Activated CD4-positive, alpha-beta T cell treated with anti-CD3 and anti-CD28 coated beads, Interleukin-10, Interleukin-2, amounts not matched to agents 100 ng/mL and 50 ng/mL, durations not matched to agents 16 hours and 8 hours (primary cell): ENCODE data around the gene AKT2.

Experiments
- DNase-seq: peaks from one replicate; pipeline ENCODE4 v3.0.0-alpha.2; 2020

The AKT2 gene

GRCh38 chr19:40298026-40298425 lies 12.9 kb upstream of the AKT2 start:
- DNase-seq: no peak

GRCh38 chr19:40294560-40294959 lies 9.4 kb upstream of the AKT2 start:
- no peak for DNase-seq

- no peak for DNase-seq
These were observed 1.9 kb upstream of the AKT2 start for GRCh38 chr19:40286971-40287421.

GRCh38 chr19:40286235-40286970 lies 1.3 kb upstream of the AKT2 start:
- DNase-seq: no peak

- peak; percentile 100 for DNase-seq
These were observed 449 bp upstream of the AKT2 start for GRCh38 chr19:40285353-40286234.

- DNase-seq: no peak
These were observed 969 bp downstream of the AKT2 start for GRCh38 chr19:40284251-40284500.

- no peak for DNase-seq
These were observed 1.5 kb downstream of the AKT2 start for GRCh38 chr19:40283414-40284250.

GRCh38 chr19:40282920-40283319 lies 2.2 kb downstream of the AKT2 start:
- no peak for DNase-seq

- no peak for DNase-seq
These were observed 3.0 kb downstream of the AKT2 start for GRCh38 chr19:40282209-40282580.

GRCh38 chr19:40281381-40282208 lies 3.5 kb downstream of the AKT2 start:
- DNase-seq: no peak

- DNase-seq: no peak
These were observed 4.4 kb downstream of the AKT2 start for GRCh38 chr19:40280608-40281221.

- no peak for DNase-seq
These were observed 5.2 kb downstream of the AKT2 start for GRCh38 chr19:40279761-40280607.

- no peak for DNase-seq
These were observed 6.0 kb downstream of the AKT2 start for GRCh38 chr19:40279120-40279551.

GRCh38 chr19:40278361-40279035 lies 6.6 kb downstream of the AKT2 start:
- no peak for DNase-seq

GRCh38 chr19:40277356-40278059 lies 7.6 kb downstream of the AKT2 start:
- DNase-seq: no peak

GRCh38 chr19:40274585-40275544 lies 10.3 kb downstream of the AKT2 start:
- DNase-seq: peak; percentile 22

GRCh38 chr19:40273469-40274360 lies 11.4 kb downstream of the AKT2 start:
- DNase-seq: no peak

GRCh38 chr19:40272261-40272660 lies 12.9 kb downstream of the AKT2 start:
- no peak for DNase-seq
